HG03135 (cell line): Measurements from ENCODE around the gene GSX2.
"Not testable (repeated sequence)": the region's sequence is repeated elsewhere in the genome, so short reads cannot be mapped to it uniquely, and the experiment has no call there.

ENCODE experiments used
- ATAC-seq: cut with Tn5 transposase; IDR thresholded peaks from one replicate; pipeline ENCODE4 v1.9.1; 2021; ENCODE audit warnings: mild to moderate bottlenecking, moderate library complexity; ENCODE audit not compliant: unreplicated experiment

GSX2 gene

GRCh38 chr4:54099748-54100574, at the start of gene GSX2:
TSS of gene GSX2 (plus strand) at chr4:54100163. CDS start at chr4:54100345, 182 bp downstream.
- no peak for ATAC-seq

- ATAC-seq: no peak
Measured at GRCh38 chr4:54050214-54050904, 49.6 kb upstream of the GSX2 start.

- not testable (repeated sequence) for ATAC-seq
Measured at GRCh38 chr4:54053322-54053721, 46.6 kb upstream of the GSX2 start.

- ATAC-seq: no peak
Measured at GRCh38 chr4:54054501-54054900, 45.5 kb upstream of the GSX2 start.

- ATAC-seq: no peak
Measured at GRCh38 chr4:54055494-54055893, 44.5 kb upstream of the GSX2 start.

- no peak for ATAC-seq
Measured at GRCh38 chr4:54056360-54056759, 43.6 kb upstream of the GSX2 start.

GRCh38 chr4:54058171-54058570, 41.8 kb upstream of the GSX2 start:
- ATAC-seq: no peak

- no peak for ATAC-seq
Measured at GRCh38 chr4:54060116-54060515, 39.8 kb upstream of the GSX2 start.

GRCh38 chr4:54061067-54061466, 38.9 kb upstream of the GSX2 start:
- ATAC-seq: no peak

- no peak for ATAC-seq
Measured at GRCh38 chr4:54061873-54062272, 38.1 kb upstream of the GSX2 start.

GRCh38 chr4:54062392-54062791, 37.6 kb upstream of the GSX2 start:
- ATAC-seq: no peak

GRCh38 chr4:54063229-54063628, 36.7 kb upstream of the GSX2 start:
- no peak for ATAC-seq

GRCh38 chr4:54063737-54064316, 36.1 kb upstream of the GSX2 start:
- ATAC-seq: peak; percentile 40

GRCh38 chr4:54064317-54065111, 35.4 kb upstream of the GSX2 start, which contains the start of gene CHIC2:
TSS of gene CHIC2 (minus strand) at chr4:54064605. CDS start at chr4:54064300, 305 bp downstream.
- ATAC-seq: peak; percentile 96

- no peak for ATAC-seq
Measured at GRCh38 chr4:54065282-54066087, 34.5 kb upstream of the GSX2 start.

- ATAC-seq: no peak
Measured at GRCh38 chr4:54066088-54066415, 33.9 kb upstream of the GSX2 start.

GRCh38 chr4:54066718-54067129, 33.2 kb upstream of the GSX2 start:
- no peak for ATAC-seq

GRCh38 chr4:54067166-54067565, 32.8 kb upstream of the GSX2 start:
- no peak for ATAC-seq

- no peak for ATAC-seq
Measured at GRCh38 chr4:54073271-54073880, 26.6 kb upstream of the GSX2 start.

- ATAC-seq: no peak
Measured at GRCh38 chr4:54074381-54074780, 25.6 kb upstream of the GSX2 start.
